Esophagus squamous epithelium (tissue), 5 donors: Measurements from ENCODE around the gene FNDC11. TPM values are rescaled to one million over a fixed set of nuclear protein-coding genes. Genes with fewer than 3 reads are reported as not detected.
"Not testable (repeated sequence)": the region's sequence is repeated elsewhere in the genome, so short reads cannot be mapped to it uniquely, and the experiment has no call there.

Experiments used
- DNase-seq: peaks from one replicate; lab custom pipeline; 2025; lab: John Stamatoyannopoulos, UW
- H3K27ac ChIP-seq, 4 donors: fragments of 200-600 bp; sonication (generic); one replicate each; pipeline ENCODE4 v1.5.1; 2016 to 2019; ENCODE audit warnings: mild to moderate bottlenecking in 1 of 4
- H3K27me3 ChIP-seq, 4 donors: fragments of 200-600 bp; sonication (generic); 1 replicate in 3 of 4; 2 replicates in 1 of 4; pipeline versions ENCODE4 v1.5.1 to v1.6.0; 2017 to 2021; ENCODE audit warnings: antibody characterized with exemption in 1 of 4
- H3K36me3 ChIP-seq, 3 donors: fragments of 200-600 bp; sonication (generic); one replicate each; pipeline ENCODE4 v1.5.1; 2016 to 2019
- H3K4me1 ChIP-seq, 3 donors: fragments of 200-600 bp; sonication (generic); one replicate each; pipeline ENCODE4 v1.5.1; 2017 to 2019
- H3K4me3 ChIP-seq, 4 donors: fragments of 200-600 bp; sonication (generic); 1 replicate in 3 of 4; 2 replicates in 1 of 4; pipeline ENCODE4 v1.5.1; 2016 to 2019; ENCODE audit warnings: mild to moderate bottlenecking in 2 of 4, moderate library complexity in 1 of 4
- H3K9me3 ChIP-seq, 3 donors: fragments of 200-600 bp; sonication (generic); one replicate each; pipeline ENCODE4 v1.5.1; 2016 to 2019
- POLR2A ChIP-seq, 4 donors: fragments of 450-650 bp; IDR thresholded peaks; one replicate each; pipeline ENCODE4 v1.6.1; 2017; ENCODE audit warnings: antibody characterized with exemption in 4 of 4, mild to moderate bottlenecking in 4 of 4, moderate library complexity in 3 of 4
- WGBS, 2 donors: methylation state at CpG; one replicate each; pipeline ENCODE4 v1.1.5; 2018; 5-methylcytosine and 5-hydroxymethylcytosine counted together
- intact Hi-C: fragments of 100-400 bp; cut with DNase I; formaldehyde crosslinking; loops from one replicate; pipeline ENCODE4 v1.15.0; 2022
- total RNA-seq, 4 donors: library from RNA; depleted of rRNA; stranded (reverse); fragments of >200 nt; gene quantifications; one replicate each; pipeline ENCODE4 v1.1.0, GENCODE V29; 2016
- TF ChIP-seq, protein P1 (sequence below), 6 experiments: fragments of 450-650 bp in 4 of 6; fragments of 200-600 bp in 2 of 6; sonication (generic) in 2 of 6; IDR thresholded peaks; one replicate each; pipeline ENCODE4 v1.5.1; 2016 to 2019; ENCODE audit warnings: antibody characterized with exemption in 6 of 6, mild to moderate bottlenecking in 4 of 6, moderate library complexity in 4 of 6
- donor health status: DM: yes; HTN: yes; CAD: no.

The FNDC11 gene
- total RNA-seq, 4 donors from 2014 or later, result under 0.01 TPM; not detected in 3

DNA sequence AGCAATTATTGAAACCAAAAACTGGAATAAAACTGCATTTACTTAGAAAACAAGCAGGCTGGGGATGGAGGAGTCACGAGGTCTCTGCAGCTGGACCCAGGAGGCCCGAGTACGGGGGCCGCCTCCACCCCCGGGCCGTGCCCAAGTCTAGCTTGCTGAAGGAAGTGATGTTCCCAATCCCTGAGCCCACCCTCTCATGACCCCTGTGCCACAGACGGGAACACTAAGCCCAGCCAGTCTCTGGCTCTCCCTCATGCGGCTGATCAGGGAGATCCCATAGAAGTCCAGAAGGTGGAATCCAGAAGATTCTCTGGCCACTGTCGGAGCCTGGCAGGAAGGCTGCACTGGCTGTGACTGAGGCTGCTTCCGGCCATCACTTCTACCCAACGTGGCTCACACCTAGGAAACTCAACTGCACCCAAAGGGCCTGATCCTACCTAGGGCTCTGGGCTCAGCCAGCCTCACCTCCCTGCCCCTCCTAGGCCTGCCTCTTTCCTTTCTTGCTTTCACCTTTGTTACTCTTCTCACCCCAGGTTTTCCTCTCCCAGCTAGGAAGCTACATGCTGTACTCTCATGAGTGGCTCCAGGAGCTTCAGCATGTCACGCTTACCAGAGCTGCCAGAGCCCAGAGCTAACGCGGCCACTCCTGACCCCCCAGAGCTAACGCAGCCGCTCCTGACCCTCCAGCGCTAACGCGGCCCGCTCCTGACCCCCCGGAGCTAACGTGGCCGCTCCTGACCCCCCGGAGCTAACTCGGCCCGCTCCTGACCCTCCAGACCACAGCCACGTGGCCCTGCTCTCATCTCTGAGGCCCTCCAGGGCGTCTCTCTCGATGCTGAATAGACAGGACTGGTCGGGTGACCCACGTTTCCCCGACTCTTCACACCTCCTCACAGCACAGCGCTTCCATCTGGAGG, 44.8 kb downstream of the FNDC11 start:
- 84% methylated on average over 14 to 19 of the region's 33 CpGs for WGBS, 2 donors
- Histone ChIP-seq H3K36me3 (peaks cover 6 to 98% (median 28%) of the 10 kb centered on the region in 3 donors), H3K4me1 (peaks cover 0 to 6% (median 0%) of the 10 kb centered on the region in 3 donors), H3K27ac (no peak overlapping the region), H3K9me3 (no peaks in the 10 kb centered on the region), H3K27me3 (no peaks in the 10 kb centered on the region), H3K4me3 (no peak overlapping the region)
- intact Hi-C loops, result no loop called here
- TF ChIP-seq POLR2A (IDR thresholded peaks at IDR 0.05), result no peak
- TF ChIP-seq, protein P1, sequence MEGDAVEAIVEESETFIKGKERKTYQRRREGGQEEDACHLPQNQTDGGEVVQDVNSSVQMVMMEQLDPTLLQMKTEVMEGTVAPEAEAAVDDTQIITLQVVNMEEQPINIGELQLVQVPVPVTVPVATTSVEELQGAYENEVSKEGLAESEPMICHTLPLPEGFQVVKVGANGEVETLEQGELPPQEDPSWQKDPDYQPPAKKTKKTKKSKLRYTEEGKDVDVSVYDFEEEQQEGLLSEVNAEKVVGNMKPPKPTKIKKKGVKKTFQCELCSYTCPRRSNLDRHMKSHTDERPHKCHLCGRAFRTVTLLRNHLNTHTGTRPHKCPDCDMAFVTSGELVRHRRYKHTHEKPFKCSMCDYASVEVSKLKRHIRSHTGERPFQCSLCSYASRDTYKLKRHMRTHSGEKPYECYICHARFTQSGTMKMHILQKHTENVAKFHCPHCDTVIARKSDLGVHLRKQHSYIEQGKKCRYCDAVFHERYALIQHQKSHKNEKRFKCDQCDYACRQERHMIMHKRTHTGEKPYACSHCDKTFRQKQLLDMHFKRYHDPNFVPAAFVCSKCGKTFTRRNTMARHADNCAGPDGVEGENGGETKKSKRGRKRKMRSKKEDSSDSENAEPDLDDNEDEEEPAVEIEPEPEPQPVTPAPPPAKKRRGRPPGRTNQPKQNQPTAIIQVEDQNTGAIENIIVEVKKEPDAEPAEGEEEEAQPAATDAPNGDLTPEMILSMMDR (IDR thresholded peaks at IDR 0.05), result no peak
- DNase-seq, result no peak

DNA sequence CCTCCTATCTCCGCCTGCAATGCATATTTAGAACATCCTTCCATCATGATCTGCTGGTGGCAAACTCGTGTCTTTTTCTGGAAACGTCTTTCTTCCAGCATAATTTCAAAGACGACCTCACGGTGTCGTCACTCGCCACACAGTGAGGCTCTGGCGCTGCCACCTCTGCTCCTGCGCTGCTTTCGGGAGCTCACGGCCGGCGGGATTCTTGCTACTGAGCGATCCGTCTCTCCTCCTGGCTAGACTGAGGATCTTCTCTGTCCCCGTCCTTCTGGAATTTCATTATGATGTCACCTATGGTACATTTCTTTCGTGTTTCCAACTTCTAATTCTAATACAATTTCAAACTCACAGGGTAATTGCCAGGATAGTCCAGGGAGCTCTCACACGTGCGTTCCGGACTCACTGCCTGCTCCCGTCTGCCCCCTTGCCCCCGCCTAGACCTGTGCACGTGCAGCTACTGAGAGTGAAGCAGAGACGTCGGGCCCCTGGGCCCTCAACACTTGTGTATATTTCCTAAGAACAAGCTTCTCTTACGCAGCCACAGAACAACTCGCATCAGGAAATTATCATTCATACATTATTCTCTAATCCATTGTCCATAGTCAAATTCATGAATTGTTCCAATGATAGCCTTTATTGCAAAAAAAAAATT, 45.6 kb downstream of the FNDC11 start:
- TF ChIP-seq, protein P1 (IDR thresholded peaks at IDR 0.05), result no peak
- TF ChIP-seq POLR2A (IDR thresholded peaks at IDR 0.05), result no peak
- DNase-seq, result no peak
- intact Hi-C loops, result no loop called here
- H3K9me3 ChIP-seq, result no peaks in the 10 kb centered on the region
- whole genome bisulfite sequencing, 2 donors, result 91 to 92% methylated on average over 27 of the region's 27 CpGs
- no peaks in the 10 kb centered on the region for H3K27me3 ChIP-seq
- H3K4me1 ChIP-seq, result peaks cover 0 to under 1% (median 0%) of the 10 kb centered on the region in 3 donors
- no peak overlapping the region for H3K27ac ChIP-seq
- H3K36me3 ChIP-seq, result peaks cover 12 to 98% (median 28%) of the 10 kb centered on the region in 3 donors
- no peak overlapping the region for H3K4me3 ChIP-seq

DNA sequence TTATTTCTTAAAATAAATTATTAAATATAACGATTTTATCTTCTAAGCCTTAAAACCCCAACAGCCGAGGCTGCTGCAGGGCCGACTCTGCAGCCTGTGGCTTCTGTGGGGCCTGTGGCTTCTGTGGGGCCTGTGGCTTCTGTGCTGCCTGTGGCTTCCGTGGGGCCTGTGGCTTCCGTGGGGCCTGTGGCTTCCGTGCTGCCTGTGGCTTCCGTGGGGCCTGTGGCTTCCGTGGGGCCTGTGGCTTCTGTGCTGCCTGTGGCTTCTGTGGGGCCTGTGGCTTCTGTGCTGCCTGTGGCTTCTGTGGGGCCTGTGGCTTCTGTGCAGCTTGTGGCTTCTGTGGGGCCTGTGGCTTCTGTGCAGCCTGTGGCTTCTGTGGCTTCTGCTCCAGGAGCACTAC, 47.7 kb downstream of the FNDC11 start:
- H3K36me3 ChIP-seq, result peaks cover 13 to 83% (median 19%) of the 10 kb centered on the region in 3 donors
- H3K27ac ChIP-seq, H3K4me3 ChIP-seq, H3K4me1 ChIP-seq, DNase-seq, intact Hi-C loops, H3K27me3 ChIP-seq, H3K9me3 ChIP-seq: not testable (repeated sequence)
- 57 to 70% methylated on average over 2 to 6 of the region's 8 CpGs for WGBS, 2 donors

DNA sequence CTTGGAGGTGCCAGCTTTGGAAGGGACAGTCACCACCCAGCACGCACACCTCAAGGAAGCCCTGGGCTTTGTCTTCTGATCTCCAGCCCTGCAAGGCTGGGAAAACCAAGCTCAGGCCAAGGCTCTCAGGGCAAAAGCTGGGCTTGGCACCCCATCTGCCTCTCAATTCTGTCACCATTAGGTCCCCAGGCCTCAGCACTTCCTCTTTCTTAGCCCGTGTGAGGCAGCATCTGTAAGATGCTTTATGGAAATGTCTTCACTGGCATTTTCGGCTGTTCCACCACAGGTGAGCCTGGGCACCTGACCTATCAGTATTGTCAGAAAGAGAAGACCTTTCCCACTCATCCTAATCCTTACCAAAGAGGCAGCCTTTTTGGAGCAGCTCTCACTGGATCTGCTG, 48.4 kb downstream of the FNDC11 start:
- no peak overlapping the region for H3K4me3 ChIP-seq
- 80 to 82% methylated on average over 3 of the region's 3 CpGs for WGBS, 2 donors
- intact Hi-C loops, result no loop called here
- no peak overlapping the region for H3K27ac ChIP-seq
- no peak for DNase-seq
- TF ChIP-seq, protein P1 (IDR thresholded peaks at IDR 0.05), result no peak
- no peak for TF ChIP-seq POLR2A (IDR thresholded peaks at IDR 0.05)
- no peaks in the 10 kb centered on the region for H3K9me3 ChIP-seq
- no peaks in the 10 kb centered on the region for H3K4me1 ChIP-seq
- H3K36me3 ChIP-seq, result peaks cover 13 to 78% (median 19%) of the 10 kb centered on the region in 3 donors
- H3K27me3 ChIP-seq, result no peaks in the 10 kb centered on the region

Other genes starting within 250 kb of the FNDC11 start
- gene CHRNA4, start 192.8 kb upstream of the FNDC11 start, total RNA-seq, result not detected
- gene KCNQ2, start 81.5 kb upstream of the FNDC11 start, total RNA-seq, result not detected
- 1 to 10 TPM in 3 of 4 donors, under 1 TPM in 1; 0.44 to 3.1 (median 1.9) TPM for gene EEF1A2, start 55.1 kb upstream of the FNDC11 start, total RNA-seq
- 100 to 1,000 TPM; 142 to 613 (median 338) TPM for gene PPDPF, start 33.4 kb upstream of the FNDC11 start, total RNA-seq
- gene PTK6, start 16.8 kb upstream of the FNDC11 start, total RNA-seq, result 100 to 1,000 TPM in 1 of 4 donors, 10 to 100 TPM in 3; 40.8 to 133 (median 49.7) TPM
- gene SRMS, start 6.4 kb upstream of the FNDC11 start, total RNA-seq, result not detected
- 10 to 100 TPM; 23.7 to 37.6 (median 31.2) TPM for gene HELZ2, start 20.1 kb downstream of the FNDC11 start, total RNA-seq
- gene GMEB2, start 72.9 kb downstream of the FNDC11 start, total RNA-seq, result 10 to 100 TPM in 3 of 4 donors, 1 to 10 TPM in 1; 7.2 to 12.0 (median 11.0) TPM
- 1 to 10 TPM; 1.9 to 8.4 (median 4.5) TPM for gene STMN3, start 99.3 kb downstream of the FNDC11 start, total RNA-seq
- gene RTEL1, start 104.2 kb downstream of the FNDC11 start, total RNA-seq, result 10 to 100 TPM in 2 of 4 donors, 1 to 10 TPM in 2; 6.4 to 22.7 (median 12.8) TPM
- 10 to 100 TPM in 3 of 4 donors, 1 to 10 TPM in 1; 2.5 to 15.2 (median 10.6) TPM for gene TNFRSF6B, start 142.5 kb downstream of the FNDC11 start, total RNA-seq
- gene ARFRP1, start 153.8 kb downstream of the FNDC11 start, total RNA-seq, result 10 to 100 TPM; 30.4 to 45.5 (median 37.0) TPM
- 10 to 100 TPM; 25.4 to 31.9 (median 28.3) TPM for gene ZGPAT, start 153.9 kb downstream of the FNDC11 start, total RNA-seq
- 10 to 100 TPM; 10.9 to 22.3 (median 14.4) TPM for gene LIME1, start 182.5 kb downstream of the FNDC11 start, total RNA-seq
- 10 to 100 TPM; 37.0 to 55.5 (median 50.2) TPM for gene SLC2A4RG, start 185.6 kb downstream of the FNDC11 start, total RNA-seq